H1 (cell line): ENCODE data around the gene SLC12A7. TPM values are rescaled to one million over a fixed set of nuclear protein-coding genes. Genes with fewer than 3 reads are reported as not detected.
A peak's percentile ranks its signal among the peaks of the same experiment; 100 is the strongest.

ENCODE experiments used
- CTCF ChIA-PET: fragments of 300-600 bp; sonication (Branson Sonifier 250); formaldehyde crosslinking; loops from one replicate; lab custom pipeline; 2021; ENCODE audit not compliant: partially characterized antibody; lab: Charles Lee
- POLR2A ChIA-PET: fragments of 300-600 bp; sonication (Branson Sonifier 250); formaldehyde crosslinking; loops from one replicate; lab custom pipeline; 2021; ENCODE audit warnings: inconsistent platforms; ENCODE audit not compliant: partially characterized antibody; lab: Charles Lee
- DNase-seq, 2 experiments: peaks; one replicate each; pipeline versions ENCODE4 v3.0.0 to v3.0.0-alpha.2; 2010 to 2022; ENCODE audit warnings: low spot score in 2 of 2, low read depth in 1 of 2, mixed read lengths in 1 of 2
- FAIRE-seq: peaks from 2 replicates; lab custom pipeline; 2011; peaks lifted over from hg19 to GRCh38; lab: Jason Lieb, UNC
- H2AFZ ChIP-seq: 2 replicates; pipeline ENCODE4 v1.8.1; 2012; ENCODE audit warnings: low read length, inconsistent platforms
- H2AK5ac ChIP-seq: 2 replicates; pipeline ENCODE4 v1.6.1; 2013; ENCODE audit warnings: low read depth, low read length
- H2BK120ac ChIP-seq: replicated peaks from 2 replicates; pipeline ENCODE3; 2013; ENCODE audit warnings: low read depth, low read length, inconsistent platforms
- H2BK12ac ChIP-seq: 2 replicates; pipeline ENCODE4 v1.6.1; 2013; ENCODE audit warnings: low read depth, low read length
- H2BK15ac ChIP-seq: 2 replicates; pipeline ENCODE4 v1.6.1; 2013; ENCODE audit warnings: low read length
- H2BK20ac ChIP-seq: 2 replicates; pipeline ENCODE4 v1.6.1; 2013; ENCODE audit warnings: low read length
- H2BK5ac ChIP-seq: 2 replicates; pipeline ENCODE4 v1.6.1; 2013; ENCODE audit warnings: low read depth, low read length
- H3K14ac ChIP-seq: 2 replicates; pipeline ENCODE4 v1.6.1; 2013; ENCODE audit warnings: inconsistent platforms; ENCODE audit not compliant: insufficient read length
- H3K18ac ChIP-seq: 2 replicates; pipeline ENCODE4 v1.6.1; 2013; ENCODE audit warnings: low read length; ENCODE audit errors: extremely low read depth
- H3K23ac ChIP-seq: 2 replicates; pipeline ENCODE4 v1.6.1; 2013; ENCODE audit warnings: inconsistent platforms; ENCODE audit not compliant: insufficient read length
- H3K23me2 ChIP-seq: 2 replicates; pipeline ENCODE4 v1.6.1; 2013; ENCODE audit warnings: low read depth, low read length
- H3K27ac ChIP-seq: 2 replicates; pipeline ENCODE4 v1.6.1; 2011; ENCODE audit warnings: low read depth, low read length, inconsistent platforms
- H3K27me3 ChIP-seq, 4 experiments: replicated peaks in 1 of 4; 1 replicate in 1 of 4; 2 replicates in 3 of 4; pipeline versions ENCODE4 v1.6.1 to v1.8.1; 2011 to 2013; ENCODE audit warnings: low read length in 3 of 4, mild to moderate bottlenecking in 3 of 4, inconsistent platforms in 2 of 4, mixed read lengths in 2 of 4, moderate library complexity in 1 of 4; ENCODE audit not compliant: control insufficient read depth in 3 of 4, insufficient read depth in 3 of 4; ENCODE audit errors: extremely low read depth in 1 of 4
- H3K36me3 ChIP-seq, 4 experiments: 2 replicates each; pipeline versions ENCODE4 v1.6.1 to v1.8.1; 2011 to 2013; ENCODE audit warnings: mild to moderate bottlenecking in 4 of 4, low read length in 3 of 4, moderate library complexity in 2 of 4, control low read depth in 1 of 4, inconsistent platforms in 1 of 4; ENCODE audit not compliant: insufficient read depth in 4 of 4, control insufficient read depth in 2 of 4
- H3K4ac ChIP-seq: replicated peaks from 2 replicates; pipeline ENCODE3; 2013; ENCODE audit warnings: low read length, low read depth, mixed read lengths, inconsistent platforms; ENCODE audit not compliant: insufficient read length
- H3K4me1 ChIP-seq, 4 experiments: replicated peaks in 1 of 4; 1 replicate in 1 of 4; 2 replicates in 3 of 4; pipeline versions ENCODE4 v1.6.1 to v1.8.1; 2011 to 2013; ENCODE audit warnings: low read length in 3 of 4, inconsistent platforms in 2 of 4, mixed read lengths in 1 of 4; ENCODE audit not compliant: insufficient read depth in 4 of 4, control insufficient read depth in 3 of 4
- H3K4me2 ChIP-seq, 2 experiments: 2 replicates each; pipeline versions ENCODE4 v1.6.1 to v1.8.1; 2011 to 2013; ENCODE audit warnings: low read depth in 2 of 2, low read length in 2 of 2, control low read depth in 1 of 2, inconsistent platforms in 1 of 2, mild to moderate bottlenecking in 1 of 2; ENCODE audit not compliant: insufficient read depth in 1 of 2
- H3K4me3 ChIP-seq, 4 experiments: fragments of 200-600, 300-600 bp in 1 of 4; sonication (generic), shearing (Covaris generic), sonication (Bioruptor Twin) in 1 of 4; 2 replicates each; pipeline versions ENCODE4 v1.5.1 to v1.8.1; 2011 to 2016; ENCODE audit warnings: low read length in 4 of 4, low read depth in 3 of 4, control low read depth in 2 of 4, inconsistent platforms in 2 of 4, mild to moderate bottlenecking in 2 of 4, mixed read lengths in 1 of 4, moderate library complexity in 1 of 4; ENCODE audit not compliant: insufficient read depth in 2 of 4; ENCODE audit errors: extremely low read depth in 1 of 4
- H3K56ac ChIP-seq: replicated peaks from 2 replicates; pipeline ENCODE3; 2013; ENCODE audit warnings: low read depth, mild to moderate bottlenecking, mixed read lengths, low read length, inconsistent platforms; ENCODE audit not compliant: insufficient read length
- H3K79me1 ChIP-seq: 2 replicates; pipeline ENCODE4 v1.6.1; 2013; ENCODE audit warnings: low read depth, low read length, control low read depth
- H3K79me2 ChIP-seq, 2 experiments: 2 replicates each; pipeline versions ENCODE4 v1.6.1 to v1.8.1; 2012 to 2013; ENCODE audit warnings: low read length in 2 of 2, mild to moderate bottlenecking in 2 of 2, inconsistent platforms in 1 of 2; ENCODE audit not compliant: insufficient read depth in 2 of 2, control insufficient read depth in 1 of 2
- H3K9ac ChIP-seq, 4 experiments: replicated peaks in 1 of 4; 1 replicate in 1 of 4; 2 replicates in 3 of 4; pipeline versions ENCODE4 v1.6.1 to v1.8.1; 2011 to 2013; ENCODE audit warnings: low read depth in 3 of 4, low read length in 3 of 4, control low read depth in 2 of 4, mild to moderate bottlenecking in 2 of 4, moderate library complexity in 2 of 4, inconsistent platforms in 1 of 4; ENCODE audit errors: extremely low read depth in 1 of 4
- H3K9me3 ChIP-seq, 2 experiments: 2 replicates each; pipeline versions ENCODE4 v1.6.1 to v1.8.1; 2012 to 2013; ENCODE audit warnings: mild to moderate bottlenecking in 2 of 2, moderate library complexity in 2 of 2, control low read depth in 1 of 2, inconsistent platforms in 1 of 2, low read depth in 1 of 2, low read length in 1 of 2, mixed read lengths in 1 of 2; ENCODE audit not compliant: insufficient read depth in 2 of 2
- H4K20me1 ChIP-seq, 2 experiments: replicated peaks in 1 of 2; 2 replicates each; pipeline versions ENCODE3 to v1.8.1; 2011 to 2013; ENCODE audit warnings: inconsistent platforms in 2 of 2, low read length in 2 of 2, mild to moderate bottlenecking in 1 of 2; ENCODE audit not compliant: insufficient read depth in 2 of 2, control insufficient read depth in 1 of 2
- H4K5ac ChIP-seq: 2 replicates; pipeline ENCODE4 v1.6.1; 2013; ENCODE audit warnings: low read length, low read depth, mixed read lengths, inconsistent platforms; ENCODE audit not compliant: insufficient read length
- H4K8ac ChIP-seq: 2 replicates; pipeline ENCODE4 v1.8.0; 2013; ENCODE audit warnings: mild to moderate bottlenecking, moderate library complexity, low read length, inconsistent platforms; ENCODE audit not compliant: insufficient read depth; ENCODE audit errors: extremely low read depth
- H4K91ac ChIP-seq: replicated peaks from 2 replicates; pipeline ENCODE3; 2013; ENCODE audit warnings: low read length, mixed read lengths, inconsistent platforms; ENCODE audit not compliant: insufficient read length
- CBX8 ChIP-seq: fragments of 300-800, 300-1000 bp; sonication (generic); IDR thresholded peaks from 2 replicates; pipeline ENCODE4 v1.7.1; 2016; ENCODE audit warnings: low read depth, low read length, borderline replicate concordance
- POLR2A ChIP-seq, 2 experiments: IDR thresholded peaks; 1 replicate in 1 of 2; 2 replicates in 1 of 2; pipeline ENCODE4 v1.6.1; 2011; ENCODE audit warnings: low read depth in 2 of 2, low read length in 2 of 2, mild to moderate bottlenecking in 2 of 2; ENCODE audit errors: control extremely low read depth in 1 of 2
- WGBS, 2 experiments: shearing (Covaris generic) in 1 of 2; methylation state at CpG; one replicate each; pipeline versions ENCODE4 v1.1.6 to v1.1.7; 2013 to 2015; ENCODE audit warnings: low lambda C conversion rate in 2 of 2, mixed read lengths in 2 of 2, inconsistent platforms in 1 of 2, low coverage in 1 of 2, missing lambda C conversion rate in 1 of 2; ENCODE audit not compliant: insufficient replicate concordance in 2 of 2, insufficient coverage in 1 of 2, insufficient read length in 1 of 2; ENCODE audit errors: extremely low coverage in 1 of 2, missing lambda C conversion rate in 1 of 2; 5-methylcytosine and 5-hydroxymethylcytosine counted together
- polyA plus RNA-seq, 7 experiments: library from polyadenylated mRNA; depleted of rRNA in 3 of 7; stranded (reverse) in 5 of 7; unstranded in 2 of 7; fragments of >200 nt in 5 of 7; fragments of 200-250 nt in 2 of 7; gene quantifications; 1 replicate in 5 of 7; 2 replicates in 1 of 7; 4 replicates in 1 of 7; pipeline versions ENCODE4 v1.2.1 to v1.2.3, GENCODE V29; 2011 to 2013; ENCODE audit warnings: missing spikeins in 2 of 7, mixed read lengths in 2 of 7
- total RNA-seq: library from RNA; stranded (reverse); fragmentation: NEBNext Ultra II Directional; extraction: Animal tissue kit (Norgen Biotek cat#: 25700); gene quantifications from 2 replicates; pipeline ENCODE4 v1.2.1, GENCODE V29; 2021

The SLC12A7 gene
- total and polyA plus RNA-seq, 2 of the 8 experiments (the other 6 are each of a cell fraction or from before 2014, with no cell fraction given) = 23.5 to 39.7 TPM

DNA sequence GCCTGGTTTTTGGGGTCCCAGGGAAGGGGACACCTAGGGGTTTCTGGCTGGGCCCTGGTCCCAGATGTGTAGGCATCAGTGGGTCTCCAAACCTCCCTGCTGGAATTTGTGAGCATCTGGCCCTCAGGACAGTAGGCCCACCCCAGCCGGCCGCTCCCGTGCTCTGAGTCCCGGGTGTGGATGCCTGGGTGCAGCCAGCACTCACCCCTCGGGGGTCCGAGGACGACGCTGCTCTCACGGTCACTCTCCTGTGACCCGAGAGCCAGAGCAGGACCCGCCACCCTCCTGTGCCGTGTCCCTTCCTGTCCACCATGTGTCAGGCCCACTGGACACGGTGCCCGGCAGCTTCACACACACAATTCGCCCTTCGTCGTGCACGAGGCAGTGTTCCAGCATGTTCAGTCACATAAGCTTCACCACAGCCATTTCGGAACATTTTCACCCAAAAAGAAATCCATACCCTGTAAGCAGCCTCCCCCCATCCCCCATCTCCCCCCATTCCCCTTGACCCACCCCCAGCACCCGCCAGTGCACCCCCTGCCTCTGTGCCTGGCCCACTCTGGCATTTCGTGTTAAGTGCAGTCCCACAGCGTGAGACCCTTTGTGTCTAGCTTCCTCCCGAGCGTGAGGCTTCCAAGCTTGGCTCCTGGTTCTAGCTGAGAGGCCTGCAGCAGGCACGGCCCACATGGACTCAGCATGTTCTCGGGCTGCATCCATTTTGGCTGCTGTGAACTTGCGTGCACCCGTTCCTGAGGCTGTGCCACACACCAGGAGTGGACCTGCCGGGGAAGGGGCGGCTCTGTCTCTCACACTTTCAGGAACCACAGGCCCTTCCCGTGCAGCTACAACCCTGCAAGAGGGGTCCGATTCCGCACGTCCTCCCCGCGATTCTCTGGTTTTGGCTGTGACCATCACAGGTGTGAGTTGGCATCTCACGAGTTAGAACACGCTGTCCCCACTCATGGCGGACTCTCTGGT, 62.7 kb downstream of the SLC12A7 start:
- Histone ChIP-seq H4K5ac (no peak overlapping the region), H4K20me1 (peaks cover 2 to 17% of the 10 kb centered on the region in 2 experiments), H3K4me1 (no peaks in the 10 kb centered on the region; a peak in 1 of 7 replicates), H3K4me2 (no peak overlapping the region), H2BK12ac (no peak overlapping the region), H2BK120ac (no peak overlapping the region), H2BK20ac (no peak overlapping the region), H2AK5ac (no peak overlapping the region), H4K8ac (no peak overlapping the region), H4K91ac (peak overlapping the region; percentile 55), H3K79me1 (no peaks in the 10 kb centered on the region; the same call in 1 of the 2 replicates), H3K36me3 (peaks cover 6 to 13% (median 10%) of the 10 kb centered on the region in 4 experiments; a peak in 7 of 8 replicates), H3K23me2 (peaks cover 45% of the 10 kb centered on the region; the same call in 1 of the 2 replicates), H3K79me2 (no peaks in the 10 kb centered on the region), H3K18ac (no peak overlapping the region), H3K9ac (no peak overlapping the region), H3K27me3 (no peaks in the 10 kb centered on the region), H2BK15ac (no peak overlapping the region), H2AFZ (no peak overlapping the region), H3K56ac (no peak overlapping the region), H3K9me3 (peaks cover 0 to 20% of the 10 kb centered on the region in 2 experiments; a peak in 3 of 4 replicates), H3K23ac (no peak overlapping the region), H3K4me3 (no peak overlapping the region), H3K14ac (no peak overlapping the region), H3K27ac (no peak overlapping the region), H2BK5ac (no peak overlapping the region; the same call in none of the 2 replicates), H3K4ac (no peak overlapping the region)
- CTCF ChIA-PET = interaction anchor here (1.2 to 1.4 kb wide), 2 partner anchors 15 to 36 kb away, joined by 3 read pairs; no protein-coding TSS in a partner anchor
- 87% methylated on average over 32 of the region's 39 CpGs; no CpG with 5 or more reads in 1 of the 2 experiments for WGBS, 2 experiments
- POLR2A ChIA-PET = interaction anchor here (0.9 to 1.4 kb wide), 2 partner anchors 10 to 41 kb away, joined by 3 to 5 read pairs; no protein-coding TSS in a partner anchor
- no peak for DNase-seq
- no peak for FAIRE-seq
- TF ChIP-seq CBX8 (no peak), POLR2A (IDR thresholded peaks at IDR 0.05; ENCODE audit: control extremely low read depth in 1 of 2, low read depth in 2 of 2, low read length in 2 of 2) (0 out of 3 replicates have a peak, but pooled peaks of 1 of the 2 experiments have one; percentile 36)
